Astrocyte (in vitro differentiated cells and primary cell): Measurements from ENCODE around the gene TSPEAR. TPM values are rescaled to one million over a fixed set of nuclear protein-coding genes. Genes with fewer than 3 reads are reported as not detected.

ENCODE experiments used
- DNase-seq: peaks from one replicate; pipeline ENCODE4 v3.0.0-alpha.2; 2010; ENCODE audit warnings: low read depth
- FAIRE-seq: peaks from 2 replicates; lab custom pipeline; 2011; peaks lifted over from hg19 to GRCh38; lab: Jason Lieb, UNC
- H2AFZ ChIP-seq: 2 replicates; pipeline ENCODE4 v1.6.0; 2012; ENCODE audit warnings: low read depth, low read length, inconsistent platforms
- H3K27ac ChIP-seq: 2 replicates; pipeline ENCODE4 v1.5.1; 2011; ENCODE audit warnings: low read depth, low read length, inconsistent platforms
- H3K27me3 ChIP-seq: 2 replicates; pipeline ENCODE4 v1.6.0; 2011; ENCODE audit warnings: low read length, inconsistent platforms; ENCODE audit not compliant: insufficient read depth
- H3K36me3 ChIP-seq: 2 replicates; pipeline ENCODE4 v1.5.1; 2011; ENCODE audit warnings: low read length, inconsistent platforms; ENCODE audit not compliant: insufficient read depth
- H3K4me1 ChIP-seq: 2 replicates; pipeline ENCODE4 v1.5.1; 2011; ENCODE audit warnings: low read length, inconsistent platforms; ENCODE audit not compliant: insufficient read depth
- H3K4me2 ChIP-seq: 2 replicates; pipeline ENCODE4 v1.6.0; 2012; ENCODE audit warnings: low read length, inconsistent platforms
- H3K4me3 ChIP-seq: 2 replicates; pipeline ENCODE4 v1.5.1; 2011; ENCODE audit warnings: low read depth, mild to moderate bottlenecking, low read length, inconsistent platforms; ENCODE audit not compliant: insufficient read depth
- H3K79me2 ChIP-seq: 2 replicates; pipeline ENCODE4 v1.6.0; 2012; ENCODE audit warnings: mild to moderate bottlenecking, low read length, inconsistent platforms; ENCODE audit not compliant: insufficient read depth
- H3K9ac ChIP-seq: 2 replicates; pipeline ENCODE4 v1.6.0; 2012; ENCODE audit warnings: mild to moderate bottlenecking, low read length, inconsistent platforms
- H3K9me3 ChIP-seq: 2 replicates; pipeline ENCODE4 v1.5.1; 2012; ENCODE audit warnings: low read depth, mild to moderate bottlenecking, low read length, inconsistent platforms; ENCODE audit not compliant: insufficient read depth
- H4K20me1 ChIP-seq: 2 replicates; pipeline ENCODE4 v1.6.0; 2012; ENCODE audit warnings: low read length, inconsistent platforms; ENCODE audit not compliant: insufficient read depth
- H3K27ac Mint-ChIP-seq: one replicate; pipeline ENCODE4 v1.8.0; 2021; ENCODE audit warnings: mild to moderate bottlenecking, mixed read lengths; ENCODE audit not compliant: unreplicated experiment
- H3K27me3 Mint-ChIP-seq: one replicate; pipeline ENCODE4 v1.8.0; 2021; ENCODE audit warnings: low read depth, mixed read lengths; ENCODE audit not compliant: unreplicated experiment
- H3K36me3 Mint-ChIP-seq: one replicate; pipeline ENCODE4 v1.8.0; 2021; ENCODE audit warnings: low read depth, mixed read lengths; ENCODE audit not compliant: unreplicated experiment
- H3K4me1 Mint-ChIP-seq: one replicate; pipeline ENCODE4 v1.8.0; 2021; ENCODE audit warnings: low read depth, mixed read lengths; ENCODE audit not compliant: unreplicated experiment
- H3K4me3 Mint-ChIP-seq: one replicate; pipeline ENCODE4 v1.8.0; 2021; ENCODE audit warnings: mild to moderate bottlenecking, moderate library complexity, mixed read lengths; ENCODE audit not compliant: unreplicated experiment
- H3K9me3 Mint-ChIP-seq: one replicate; pipeline ENCODE4 v1.8.0; 2021; ENCODE audit warnings: mild to moderate bottlenecking, mixed read lengths; ENCODE audit not compliant: unreplicated experiment
- CTCF ChIP-seq: IDR thresholded peaks from 2 replicates; pipeline ENCODE4 v1.5.1; 2011; ENCODE audit warnings: low read depth, mild to moderate bottlenecking, inconsistent platforms, low read length, moderate library complexity; ENCODE audit not compliant: insufficient read depth
- EZH2 ChIP-seq: IDR thresholded peaks from 2 replicates; pipeline ENCODE4 v1.6.1; 2012; ENCODE audit warnings: mild to moderate bottlenecking, low read length, inconsistent platforms; ENCODE audit not compliant: insufficient read depth
- total RNA-seq: library from RNA; stranded (reverse); gene quantifications from 2 replicates; pipeline ENCODE4 v1.2.1, GENCODE V29; 2021

Gene TSPEAR
- total RNA-seq, 1 donor from 2014 or later: not detected

GRCh38 chr21:44644878-44645277 is 66.5 kb downstream of the TSPEAR start:
- FAIRE-seq: no peak
- H3K9me3 ChIP-seq: peaks cover 2% of the 10 kb centered on the region
- no peak overlapping the region for H3K9ac ChIP-seq
- H4K20me1 ChIP-seq: no peaks in the 10 kb centered on the region
- Mint-ChIP-seq H3K4me1 (no peaks in the 10 kb centered on the region), H3K36me3 (no peaks in the 10 kb centered on the region), H3K27ac (no peak overlapping the region), H3K4me3 (no peak overlapping the region), H3K27me3 (peaks cover 33% of the 10 kb centered on the region), H3K9me3 (peaks cover 24% of the 10 kb centered on the region)
- no peaks in the 10 kb centered on the region for H3K4me1 ChIP-seq
- H3K27me3 ChIP-seq: no peaks in the 10 kb centered on the region
- H3K4me3 ChIP-seq: no peak overlapping the region
- H3K79me2 ChIP-seq: no peaks in the 10 kb centered on the region
- no peak overlapping the region for H3K27ac ChIP-seq
- H2AFZ ChIP-seq: no peak overlapping the region
- no peak for TF ChIP-seq EZH2
- TF ChIP-seq CTCF: no peak
- no peak overlapping the region for H3K4me2 ChIP-seq
- H3K36me3 ChIP-seq: no peaks in the 10 kb centered on the region
- no peak for DNase-seq

- H3K27me3 ChIP-seq: no peaks in the 10 kb centered on the region
- peaks cover 2% of the 10 kb centered on the region for H3K9me3 ChIP-seq
- Mint-ChIP-seq H3K36me3 (no peaks in the 10 kb centered on the region), H3K27me3 (peaks cover 34% of the 10 kb centered on the region), H3K4me1 (no peaks in the 10 kb centered on the region), H3K27ac (no peak overlapping the region), H3K4me3 (no peak overlapping the region), H3K9me3 (peaks cover 26% of the 10 kb centered on the region)
- H3K79me2 ChIP-seq: no peaks in the 10 kb centered on the region
- no peak for TF ChIP-seq EZH2
- no peak for TF ChIP-seq CTCF
- H3K9ac ChIP-seq: no peak overlapping the region
- H2AFZ ChIP-seq: no peak overlapping the region
- no peaks in the 10 kb centered on the region for H4K20me1 ChIP-seq
- no peaks in the 10 kb centered on the region for H3K4me1 ChIP-seq
- no peak overlapping the region for H3K4me3 ChIP-seq
- DNase-seq: no peak
- no peaks in the 10 kb centered on the region for H3K36me3 ChIP-seq
- no peak overlapping the region for H3K27ac ChIP-seq
- no peak overlapping the region for H3K4me2 ChIP-seq
- no peak for FAIRE-seq
These were observed 67.5 kb downstream of the TSPEAR start for GRCh38 chr21:44643741-44644310.

GRCh38 chr21:44640761-44641160 is 70.6 kb downstream of the TSPEAR start:
- no peaks in the 10 kb centered on the region for H3K36me3 Mint-ChIP-seq
- no peak overlapping the region for H3K4me3 Mint-ChIP-seq
- Histone ChIP-seq H3K9me3 (peaks cover 2% of the 10 kb centered on the region), H3K4me2 (no peak overlapping the region), H3K36me3 (no peaks in the 10 kb centered on the region), H3K4me3 (no peak overlapping the region), H2AFZ (no peak overlapping the region), H3K27me3 (no peaks in the 10 kb centered on the region), H3K4me1 (no peaks in the 10 kb centered on the region), H3K79me2 (no peaks in the 10 kb centered on the region), H3K27ac (no peak overlapping the region), H4K20me1 (no peaks in the 10 kb centered on the region), H3K9ac (no peak overlapping the region)
- peaks cover 35% of the 10 kb centered on the region for H3K27me3 Mint-ChIP-seq
- H3K9me3 Mint-ChIP-seq: peaks cover 25% of the 10 kb centered on the region
- FAIRE-seq: no peak
- TF ChIP-seq EZH2 (no peak), CTCF (no peak)
- no peaks in the 10 kb centered on the region for H3K4me1 Mint-ChIP-seq
- DNase-seq: no peak
- H3K27ac Mint-ChIP-seq: no peak overlapping the region
